ENCODE data around the gene TMPRSS15. TPM values are rescaled to one million over a fixed set of nuclear protein-coding genes. Genes with fewer than 3 reads are reported as not detected.

Gene TMPRSS15
- total and polyA plus RNA-seq, 9 donors, result 0.38 TPM; not detected in 8

DNA sequence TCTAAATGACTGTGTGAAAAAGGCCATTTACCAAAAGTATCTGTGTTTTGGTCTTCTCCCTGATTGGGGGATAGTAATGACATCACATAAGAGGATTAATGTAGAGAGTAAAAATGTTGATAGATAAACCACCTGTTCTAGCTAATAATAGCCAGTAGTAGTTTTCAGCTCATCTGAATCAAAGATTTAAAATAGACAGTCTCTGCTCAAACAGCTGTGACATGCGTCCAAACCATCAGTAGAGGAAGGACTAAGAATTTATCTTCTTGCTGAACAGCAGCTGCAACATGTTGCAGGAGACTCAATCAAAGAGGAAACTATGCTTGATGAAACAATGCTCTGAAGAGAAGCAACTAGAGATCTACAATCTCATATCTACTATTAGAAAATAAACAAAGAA is 21.4 kb downstream of the TMPRSS15 start:
- no peak for TF ChIP-seq POLR2A (IDR thresholded peaks at IDR 0.05)
- TF ChIP-seq, protein P1, sequence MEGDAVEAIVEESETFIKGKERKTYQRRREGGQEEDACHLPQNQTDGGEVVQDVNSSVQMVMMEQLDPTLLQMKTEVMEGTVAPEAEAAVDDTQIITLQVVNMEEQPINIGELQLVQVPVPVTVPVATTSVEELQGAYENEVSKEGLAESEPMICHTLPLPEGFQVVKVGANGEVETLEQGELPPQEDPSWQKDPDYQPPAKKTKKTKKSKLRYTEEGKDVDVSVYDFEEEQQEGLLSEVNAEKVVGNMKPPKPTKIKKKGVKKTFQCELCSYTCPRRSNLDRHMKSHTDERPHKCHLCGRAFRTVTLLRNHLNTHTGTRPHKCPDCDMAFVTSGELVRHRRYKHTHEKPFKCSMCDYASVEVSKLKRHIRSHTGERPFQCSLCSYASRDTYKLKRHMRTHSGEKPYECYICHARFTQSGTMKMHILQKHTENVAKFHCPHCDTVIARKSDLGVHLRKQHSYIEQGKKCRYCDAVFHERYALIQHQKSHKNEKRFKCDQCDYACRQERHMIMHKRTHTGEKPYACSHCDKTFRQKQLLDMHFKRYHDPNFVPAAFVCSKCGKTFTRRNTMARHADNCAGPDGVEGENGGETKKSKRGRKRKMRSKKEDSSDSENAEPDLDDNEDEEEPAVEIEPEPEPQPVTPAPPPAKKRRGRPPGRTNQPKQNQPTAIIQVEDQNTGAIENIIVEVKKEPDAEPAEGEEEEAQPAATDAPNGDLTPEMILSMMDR (IDR thresholded peaks at IDR 0.05), result no peak
- no peak for TF ChIP-seq EP300 (IDR thresholded peaks at IDR 0.05)
- Histone ChIP-seq H3K4me1 (ENCODE audit: insufficient read depth) (no peaks in the 10 kb centered on the region), H3K27me3 (peaks cover 6% of the 10 kb centered on the region), H3K4me3 (no peak overlapping the region), H3K27ac (no peak overlapping the region), H3K9me3 (no peaks in the 10 kb centered on the region), H3K36me3 (no peaks in the 10 kb centered on the region)
- intact Hi-C loops (cut with DNase I), result no loop called here
- DNase-seq, result no peak
- 0% methylated on average over 1 of the region's 1 CpG for WGBS, 3 donors

DNA sequence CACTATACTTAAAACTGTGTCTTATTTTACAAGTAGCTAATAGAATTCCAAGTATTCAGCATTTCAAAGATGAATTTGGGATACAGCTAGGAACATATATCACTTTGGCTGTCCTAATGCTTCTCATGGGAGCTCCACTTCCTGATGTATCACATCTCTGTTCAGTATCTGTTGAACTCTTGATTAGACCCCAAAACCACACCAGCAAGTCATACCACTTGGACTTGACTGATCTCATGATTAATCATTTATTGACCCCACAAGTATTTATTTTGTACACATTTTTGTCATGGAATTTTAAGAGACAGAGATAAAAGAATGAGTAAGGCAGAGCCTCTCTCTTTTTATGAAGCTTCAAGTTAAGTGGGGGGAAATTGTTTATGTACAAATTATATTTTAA is 30.0 kb downstream of the TMPRSS15 start:
- intact Hi-C loops (cut with DNase I), result no loop called here
- Histone ChIP-seq H3K4me1 (ENCODE audit: insufficient read depth) (no peaks in the 10 kb centered on the region), H3K4me3 (no peak overlapping the region), H3K27me3 (no peaks in the 10 kb centered on the region), H3K27ac (no peak overlapping the region), H3K9me3 (no peaks in the 10 kb centered on the region), H3K36me3 (no peaks in the 10 kb centered on the region)
- TF ChIP-seq POLR2A (IDR thresholded peaks at IDR 0.05) (no peak), EP300 (IDR thresholded peaks at IDR 0.05) (no peak)
- TF ChIP-seq, protein P1 (IDR thresholded peaks at IDR 0.05), result no peak
- no peak for DNase-seq

- TF ChIP-seq, protein P1 (IDR thresholded peaks at IDR 0.05), result no peak
- no peak for TF ChIP-seq EP300 (IDR thresholded peaks at IDR 0.05)
- TF ChIP-seq POLR2A (IDR thresholded peaks at IDR 0.05), result no peak
Measured at GRCh38 chr21:18370301-18370700, 33.3 kb downstream of the TMPRSS15 start.

DNA sequence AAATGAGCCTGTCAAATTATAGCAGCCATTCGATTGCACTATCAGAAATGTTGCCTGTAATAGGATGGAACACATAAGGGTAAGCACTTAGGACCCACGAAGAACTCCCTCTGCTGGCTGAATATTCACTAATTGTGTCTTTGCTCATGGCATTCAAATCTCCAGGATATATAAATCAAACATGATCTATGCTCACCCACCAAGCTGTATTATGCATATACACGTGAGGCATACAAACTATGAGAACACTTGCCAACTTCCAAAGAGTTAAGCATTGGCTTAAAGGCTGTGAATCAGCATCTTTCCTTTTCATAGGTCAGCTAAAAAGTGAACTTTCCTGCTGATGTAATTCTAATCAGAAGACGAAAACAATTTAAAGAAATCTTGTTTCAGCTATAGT is 34.5 kb downstream of the TMPRSS15 start:
- Histone ChIP-seq H3K27me3 (no peaks in the 10 kb centered on the region), H3K36me3 (no peaks in the 10 kb centered on the region), H3K9me3 (no peaks in the 10 kb centered on the region), H3K4me3 (no peak overlapping the region), H3K27ac (no peak overlapping the region), H3K4me1 (ENCODE audit: insufficient read depth) (no peaks in the 10 kb centered on the region)
- DNase-seq, result no peak
- intact Hi-C loops (cut with DNase I), result no loop called here
- TF ChIP-seq, protein P1 (IDR thresholded peaks at IDR 0.05), result no peak
- TF ChIP-seq EP300 (IDR thresholded peaks at IDR 0.05) (no peak), POLR2A (IDR thresholded peaks at IDR 0.05) (no peak)
- WGBS, 3 donors, result 24 to 37% (median 29%) methylated on average over 4 of the region's 4 CpGs

More at GRCh38 chr21:18370301-18370700, 33.3 kb downstream of the TMPRSS15 start:
- Histone ChIP-seq H3K27me3 (no peaks in the 10 kb centered on the region), H3K4me3 (no peak overlapping the region), H3K36me3 (no peaks in the 10 kb centered on the region), H3K27ac (no peak overlapping the region), H3K4me1 (ENCODE audit: insufficient read depth) (no peaks in the 10 kb centered on the region), H3K9me3 (no peaks in the 10 kb centered on the region)
- intact Hi-C loops (cut with DNase I), result no loop called here
- 70 to 76% (median 73%) methylated on average over 1 of the region's 1 CpG for WGBS, 3 donors
- DNase-seq, result no peak

GRCh38 chr21:18368205-18368604 is 35.4 kb downstream of the TMPRSS15 start:
- H3K27ac ChIP-seq, result no peak overlapping the region

More at GRCh38 chr21:18368205-18368604, 35.4 kb downstream of the TMPRSS15 start:
- intact Hi-C loops (cut with DNase I), result no loop called here
- no peaks in the 10 kb centered on the region for H3K9me3 ChIP-seq
- TF ChIP-seq EP300 (IDR thresholded peaks at IDR 0.05) (no peak), POLR2A (IDR thresholded peaks at IDR 0.05) (no peak)
- TF ChIP-seq, protein P1 (IDR thresholded peaks at IDR 0.05), result no peak
- whole genome bisulfite sequencing, 3 donors, result 74 to 79% (median 75%) methylated on average over 6 of the region's 6 CpGs
- no peaks in the 10 kb centered on the region for H3K4me1 ChIP-seq (ENCODE audit: insufficient read depth)
- H3K27me3 ChIP-seq, result no peaks in the 10 kb centered on the region
- no peak for DNase-seq
- no peak overlapping the region for H3K4me3 ChIP-seq
- H3K36me3 ChIP-seq, result no peaks in the 10 kb centered on the region
